Measurements from ENCODE around the gene TTLL1. TPM values are rescaled to one million over a fixed set of nuclear protein-coding genes. Genes with fewer than 3 reads are reported as not detected.

TTLL1 gene
- total and polyA plus RNA-seq, 4 donors: 0.50 to 2.2 (median 1.1) TPM

DNA sequence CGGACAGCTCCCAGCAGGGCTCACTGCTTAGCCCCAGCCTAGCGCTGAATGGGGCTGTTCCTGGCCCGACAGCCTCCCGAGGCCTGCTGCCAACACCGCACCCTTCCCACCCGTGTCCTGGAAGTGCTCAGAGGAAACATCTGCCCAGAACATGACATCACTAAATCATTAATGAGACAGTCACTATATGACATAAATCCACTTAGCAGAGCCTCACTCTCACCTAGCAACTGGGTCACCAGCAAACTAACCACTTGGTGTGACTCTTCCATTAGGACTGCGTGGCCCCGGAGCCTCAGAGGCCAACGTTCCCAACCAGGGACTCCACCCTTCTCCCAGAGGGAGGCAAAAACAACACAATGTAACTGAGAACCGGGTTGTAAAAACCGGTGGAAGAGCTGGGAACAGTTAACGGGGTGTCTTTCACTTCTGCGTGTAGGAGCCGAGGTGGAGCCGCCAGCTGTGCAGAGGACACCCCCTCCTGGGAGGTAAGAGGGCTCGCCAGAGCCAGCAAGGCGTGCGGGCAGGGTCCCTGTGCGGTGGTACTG is 52.8 kb downstream of the TTLL1 start:
- H3K4me3 ChIP-seq (ENCODE audit: low read depth in 1 of 3, low read length in 3 of 3): no peak overlapping the region
- no peak overlapping the region for H3K27ac ChIP-seq (ENCODE audit: low read depth in 1 of 2, low read length in 2 of 2)
- no peak overlapping the region for H3K9ac ChIP-seq (ENCODE audit: low read depth in 1 of 2, low read length in 2 of 2)
- peaks cover 0 to 6% (median 2%) of the 10 kb centered on the region in 4 donors for H3K4me1 ChIP-seq (ENCODE audit: control insufficient read depth in 4 of 4, insufficient read depth in 4 of 4, low read length in 3 of 4)
- WGBS: 79% methylated on average over 19 of the region's 19 CpGs
- TF ChIP-seq FOXA2 (IDR thresholded peaks at IDR 0.05) (no peak), SP1 (IDR thresholded peaks at IDR 0.05) (no peak), JUND (IDR thresholded peaks at IDR 0.05) (no peak), NR2F2 (IDR thresholded peaks at IDR 0.05) (no peak), RXRA (IDR thresholded peaks at IDR 0.05) (no peak), TAF1 (conservative IDR thresholded peaks at IDR 0.05) (no peak), FOXA1 (IDR thresholded peaks at IDR 0.05) (no peak), YY1 (IDR thresholded peaks at IDR 0.05) (no peak), GABPA (IDR thresholded peaks at IDR 0.05 in 1 of 2, conservative IDR thresholded peaks at IDR 0.05 in 1 of 2) (no peak), RAD21 (IDR thresholded peaks at IDR 0.05) (no peak), HNF4A (conservative IDR thresholded peaks at IDR 0.05) (no peak), EGR1 (IDR thresholded peaks at IDR 0.05; ENCODE audit: low read depth in 2 of 2) (no peak), HNF4G (IDR thresholded peaks at IDR 0.05) (no peak)
- TF ChIP-seq, protein P1, sequence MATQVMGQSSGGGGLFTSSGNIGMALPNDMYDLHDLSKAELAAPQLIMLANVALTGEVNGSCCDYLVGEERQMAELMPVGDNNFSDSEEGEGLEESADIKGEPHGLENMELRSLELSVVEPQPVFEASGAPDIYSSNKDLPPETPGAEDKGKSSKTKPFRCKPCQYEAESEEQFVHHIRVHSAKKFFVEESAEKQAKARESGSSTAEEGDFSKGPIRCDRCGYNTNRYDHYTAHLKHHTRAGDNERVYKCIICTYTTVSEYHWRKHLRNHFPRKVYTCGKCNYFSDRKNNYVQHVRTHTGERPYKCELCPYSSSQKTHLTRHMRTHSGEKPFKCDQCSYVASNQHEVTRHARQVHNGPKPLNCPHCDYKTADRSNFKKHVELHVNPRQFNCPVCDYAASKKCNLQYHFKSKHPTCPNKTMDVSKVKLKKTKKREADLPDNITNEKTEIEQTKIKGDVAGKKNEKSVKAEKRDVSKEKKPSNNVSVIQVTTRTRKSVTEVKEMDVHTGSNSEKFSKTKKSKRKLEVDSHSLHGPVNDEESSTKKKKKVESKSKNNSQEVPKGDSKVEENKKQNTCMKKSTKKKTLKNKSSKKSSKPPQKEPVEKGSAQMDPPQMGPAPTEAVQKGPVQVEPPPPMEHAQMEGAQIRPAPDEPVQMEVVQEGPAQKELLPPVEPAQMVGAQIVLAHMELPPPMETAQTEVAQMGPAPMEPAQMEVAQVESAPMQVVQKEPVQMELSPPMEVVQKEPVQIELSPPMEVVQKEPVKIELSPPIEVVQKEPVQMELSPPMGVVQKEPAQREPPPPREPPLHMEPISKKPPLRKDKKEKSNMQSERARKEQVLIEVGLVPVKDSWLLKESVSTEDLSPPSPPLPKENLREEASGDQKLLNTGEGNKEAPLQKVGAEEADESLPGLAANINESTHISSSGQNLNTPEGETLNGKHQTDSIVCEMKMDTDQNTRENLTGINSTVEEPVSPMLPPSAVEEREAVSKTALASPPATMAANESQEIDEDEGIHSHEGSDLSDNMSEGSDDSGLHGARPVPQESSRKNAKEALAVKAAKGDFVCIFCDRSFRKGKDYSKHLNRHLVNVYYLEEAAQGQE (IDR thresholded peaks at IDR 0.05): no peak
- TF ChIP-seq, protein P2, sequence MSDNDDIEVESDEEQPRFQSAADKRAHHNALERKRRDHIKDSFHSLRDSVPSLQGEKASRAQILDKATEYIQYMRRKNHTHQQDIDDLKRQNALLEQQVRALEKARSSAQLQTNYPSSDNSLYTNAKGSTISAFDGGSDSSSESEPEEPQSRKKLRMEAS (IDR thresholded peaks at IDR 0.05): no peak
- TF ChIP-seq, protein P3, sequence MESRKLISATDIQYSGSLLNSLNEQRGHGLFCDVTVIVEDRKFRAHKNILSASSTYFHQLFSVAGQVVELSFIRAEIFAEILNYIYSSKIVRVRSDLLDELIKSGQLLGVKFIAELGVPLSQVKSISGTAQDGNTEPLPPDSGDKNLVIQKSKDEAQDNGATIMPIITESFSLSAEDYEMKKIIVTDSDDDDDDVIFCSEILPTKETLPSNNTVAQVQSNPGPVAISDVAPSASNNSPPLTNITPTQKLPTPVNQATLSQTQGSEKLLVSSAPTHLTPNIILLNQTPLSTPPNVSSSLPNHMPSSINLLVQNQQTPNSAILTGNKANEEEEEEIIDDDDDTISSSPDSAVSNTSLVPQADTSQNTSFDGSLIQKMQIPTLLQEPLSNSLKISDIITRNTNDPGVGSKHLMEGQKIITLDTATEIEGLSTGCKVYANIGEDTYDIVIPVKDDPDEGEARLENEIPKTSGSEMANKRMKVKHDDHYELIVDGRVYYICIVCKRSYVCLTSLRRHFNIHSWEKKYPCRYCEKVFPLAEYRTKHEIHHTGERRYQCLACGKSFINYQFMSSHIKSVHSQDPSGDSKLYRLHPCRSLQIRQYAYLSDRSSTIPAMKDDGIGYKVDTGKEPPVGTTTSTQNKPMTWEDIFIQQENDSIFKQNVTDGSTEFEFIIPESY (IDR thresholded peaks at IDR 0.05): no peak
- TF ChIP-seq, protein P4, sequence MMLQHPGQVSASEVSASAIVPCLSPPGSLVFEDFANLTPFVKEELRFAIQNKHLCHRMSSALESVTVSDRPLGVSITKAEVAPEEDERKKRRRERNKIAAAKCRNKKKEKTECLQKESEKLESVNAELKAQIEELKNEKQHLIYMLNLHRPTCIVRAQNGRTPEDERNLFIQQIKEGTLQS (IDR thresholded peaks at IDR 0.05): no peak
- TF ChIP-seq, protein P5, sequence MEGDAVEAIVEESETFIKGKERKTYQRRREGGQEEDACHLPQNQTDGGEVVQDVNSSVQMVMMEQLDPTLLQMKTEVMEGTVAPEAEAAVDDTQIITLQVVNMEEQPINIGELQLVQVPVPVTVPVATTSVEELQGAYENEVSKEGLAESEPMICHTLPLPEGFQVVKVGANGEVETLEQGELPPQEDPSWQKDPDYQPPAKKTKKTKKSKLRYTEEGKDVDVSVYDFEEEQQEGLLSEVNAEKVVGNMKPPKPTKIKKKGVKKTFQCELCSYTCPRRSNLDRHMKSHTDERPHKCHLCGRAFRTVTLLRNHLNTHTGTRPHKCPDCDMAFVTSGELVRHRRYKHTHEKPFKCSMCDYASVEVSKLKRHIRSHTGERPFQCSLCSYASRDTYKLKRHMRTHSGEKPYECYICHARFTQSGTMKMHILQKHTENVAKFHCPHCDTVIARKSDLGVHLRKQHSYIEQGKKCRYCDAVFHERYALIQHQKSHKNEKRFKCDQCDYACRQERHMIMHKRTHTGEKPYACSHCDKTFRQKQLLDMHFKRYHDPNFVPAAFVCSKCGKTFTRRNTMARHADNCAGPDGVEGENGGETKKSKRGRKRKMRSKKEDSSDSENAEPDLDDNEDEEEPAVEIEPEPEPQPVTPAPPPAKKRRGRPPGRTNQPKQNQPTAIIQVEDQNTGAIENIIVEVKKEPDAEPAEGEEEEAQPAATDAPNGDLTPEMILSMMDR (IDR thresholded peaks at IDR 0.05; ENCODE audit: low read depth, low read length, missing input control): no peak
- H3K27me3 ChIP-seq (ENCODE audit: control insufficient read depth in 4 of 4, insufficient read depth in 4 of 4, low read length in 3 of 4): no peaks in the 10 kb centered on the region
- H3K9me3 ChIP-seq (ENCODE audit: control insufficient read depth in 4 of 4, low read length in 3 of 4): no peaks in the 10 kb centered on the region
- H3K36me3 ChIP-seq (ENCODE audit: control insufficient read depth in 4 of 4, insufficient read depth in 3 of 4, low read depth in 1 of 4, low read length in 3 of 4): no peaks in the 10 kb centered on the region
- DNase-seq (ENCODE audit: low spot score): no peak

Measured in liver (tissue), 9 donors.